Measurements from ENCODE around the gene PCCA. TPM values are rescaled to one million over a fixed set of nuclear protein-coding genes. Genes with fewer than 3 reads are reported as not detected.

Gene PCCA
- total RNA-seq, 2 donors from 2014 or later, result 19.6 to 38.6 TPM

DNA sequence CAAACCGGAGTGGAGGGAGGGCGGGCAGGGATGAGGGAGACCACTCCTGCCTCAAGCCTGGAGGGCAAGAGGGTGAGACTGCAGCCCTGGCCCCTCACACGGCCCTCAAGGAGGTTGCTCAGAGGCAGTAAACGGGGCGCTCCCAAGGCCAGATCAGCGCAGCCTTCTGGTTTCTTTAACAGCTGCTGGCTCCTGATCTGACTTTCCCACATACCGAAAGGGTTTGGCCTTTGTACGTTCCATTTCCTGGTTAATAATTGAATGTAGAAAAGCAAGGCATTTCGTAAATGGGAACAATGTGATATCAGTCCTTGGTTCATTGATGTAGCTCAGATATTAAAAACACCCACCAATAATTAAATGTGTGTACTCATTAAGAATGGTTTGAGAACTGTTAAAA, 428.2 kb downstream of the PCCA start:
- H3K9me3 ChIP-seq, result no peaks in the 10 kb centered on the region
- H3K27me3 ChIP-seq, result no peaks in the 10 kb centered on the region
- H3K27ac ChIP-seq, result no peak overlapping the region
- no peak for DNase-seq (ENCODE audit: low spot score)
- peaks cover 0 to 7% of the 10 kb centered on the region in 2 donors for H3K4me1 ChIP-seq
- H3K4me3 ChIP-seq, result no peak overlapping the region
- TF ChIP-seq, protein P1, sequence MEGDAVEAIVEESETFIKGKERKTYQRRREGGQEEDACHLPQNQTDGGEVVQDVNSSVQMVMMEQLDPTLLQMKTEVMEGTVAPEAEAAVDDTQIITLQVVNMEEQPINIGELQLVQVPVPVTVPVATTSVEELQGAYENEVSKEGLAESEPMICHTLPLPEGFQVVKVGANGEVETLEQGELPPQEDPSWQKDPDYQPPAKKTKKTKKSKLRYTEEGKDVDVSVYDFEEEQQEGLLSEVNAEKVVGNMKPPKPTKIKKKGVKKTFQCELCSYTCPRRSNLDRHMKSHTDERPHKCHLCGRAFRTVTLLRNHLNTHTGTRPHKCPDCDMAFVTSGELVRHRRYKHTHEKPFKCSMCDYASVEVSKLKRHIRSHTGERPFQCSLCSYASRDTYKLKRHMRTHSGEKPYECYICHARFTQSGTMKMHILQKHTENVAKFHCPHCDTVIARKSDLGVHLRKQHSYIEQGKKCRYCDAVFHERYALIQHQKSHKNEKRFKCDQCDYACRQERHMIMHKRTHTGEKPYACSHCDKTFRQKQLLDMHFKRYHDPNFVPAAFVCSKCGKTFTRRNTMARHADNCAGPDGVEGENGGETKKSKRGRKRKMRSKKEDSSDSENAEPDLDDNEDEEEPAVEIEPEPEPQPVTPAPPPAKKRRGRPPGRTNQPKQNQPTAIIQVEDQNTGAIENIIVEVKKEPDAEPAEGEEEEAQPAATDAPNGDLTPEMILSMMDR (IDR thresholded peaks at IDR 0.05), result no peak
- H3K36me3 ChIP-seq, result no peaks in the 10 kb centered on the region

GRCh38 chr13:100517728-100518127, 428.8 kb downstream of the PCCA start:
- TF ChIP-seq, protein P1 (IDR thresholded peaks at IDR 0.05), result no peak
- DNase-seq (ENCODE audit: low spot score), result no peak
- H3K4me3 ChIP-seq, result no peak overlapping the region
- peaks cover 0 to 7% of the 10 kb centered on the region in 2 donors for H3K4me1 ChIP-seq
- H3K27me3 ChIP-seq, result no peaks in the 10 kb centered on the region
- H3K27ac ChIP-seq, result no peak overlapping the region
- no peaks in the 10 kb centered on the region for H3K36me3 ChIP-seq
- no peaks in the 10 kb centered on the region for H3K9me3 ChIP-seq

DNA sequence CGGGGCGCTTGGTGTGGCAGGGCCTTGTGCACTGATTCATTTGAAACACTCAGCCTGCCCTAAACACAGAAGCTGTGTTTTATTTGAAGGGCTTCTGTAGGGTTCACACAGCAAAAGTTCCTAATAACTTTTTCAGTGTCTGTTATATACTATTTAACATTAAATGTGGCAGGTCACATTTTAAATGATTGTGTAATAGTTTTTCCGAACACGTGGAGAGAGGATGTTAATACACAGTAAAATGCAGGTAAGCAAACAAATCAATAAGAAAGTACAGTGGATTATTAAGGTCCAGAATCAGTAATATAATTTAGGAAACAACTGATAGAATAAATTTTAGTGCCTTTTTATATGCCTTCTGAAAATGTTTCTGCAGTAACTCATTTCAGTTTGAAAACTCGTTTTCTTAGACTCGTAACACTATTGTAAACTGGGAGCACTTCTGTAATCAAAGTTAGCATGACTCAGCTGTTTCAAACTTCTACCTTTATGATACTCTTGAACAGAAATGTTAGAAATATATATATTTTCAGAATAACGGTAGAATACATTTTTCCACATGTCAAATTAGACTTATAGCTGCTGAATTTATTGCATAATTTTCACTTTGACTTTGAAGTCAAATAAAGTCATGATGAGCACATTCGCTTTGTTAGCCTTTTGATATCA, 429.6 kb downstream of the PCCA start:
- H3K27me3 ChIP-seq, result no peaks in the 10 kb centered on the region
- TF ChIP-seq, protein P1 (IDR thresholded peaks at IDR 0.05), result no peak
- H3K36me3 ChIP-seq, result no peaks in the 10 kb centered on the region
- H3K27ac ChIP-seq, result no peak overlapping the region
- H3K4me1 ChIP-seq, result peaks cover 0 to 7% of the 10 kb centered on the region in 2 donors
- no peak overlapping the region for H3K4me3 ChIP-seq
- H3K9me3 ChIP-seq, result no peaks in the 10 kb centered on the region
- peak; percentile 18 for DNase-seq (ENCODE audit: low spot score)

DNA sequence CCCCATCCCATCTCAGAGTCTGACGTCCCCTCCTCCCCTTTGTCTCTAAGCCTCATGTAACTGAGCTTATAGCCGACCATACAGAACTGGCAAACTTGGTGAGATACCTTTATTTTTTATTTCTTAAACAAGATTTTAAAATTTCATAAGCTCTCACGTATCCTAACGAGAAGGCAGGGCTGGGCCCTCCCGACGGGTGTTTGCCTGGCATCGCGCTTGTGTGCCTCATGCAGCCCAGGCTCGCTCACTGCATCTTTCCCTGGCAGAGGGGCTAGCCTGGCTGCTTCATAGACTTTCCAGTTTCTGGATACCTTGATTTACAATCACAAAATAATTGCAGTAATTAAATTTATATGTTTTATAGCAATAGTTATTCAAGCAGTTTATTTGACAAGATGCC, 430.7 kb downstream of the PCCA start:
- H3K36me3 ChIP-seq, result no peaks in the 10 kb centered on the region
- TF ChIP-seq, protein P1 (IDR thresholded peaks at IDR 0.05), result no peak
- no peaks in the 10 kb centered on the region for H3K27me3 ChIP-seq
- H3K4me1 ChIP-seq, result peaks cover 0 to 2% of the 10 kb centered on the region in 2 donors
- no peaks in the 10 kb centered on the region for H3K9me3 ChIP-seq
- H3K4me3 ChIP-seq, result no peak overlapping the region
- H3K27ac ChIP-seq, result no peak overlapping the region
- peak; percentile 53 for DNase-seq (ENCODE audit: low spot score)

- Histone ChIP-seq H3K4me3 (no peak overlapping the region), H3K9me3 (no peaks in the 10 kb centered on the region), H3K4me1 (no peaks in the 10 kb centered on the region), H3K36me3 (no peaks in the 10 kb centered on the region), H3K27ac (no peak overlapping the region), H3K27me3 (no peaks in the 10 kb centered on the region)
- TF ChIP-seq, protein P1 (IDR thresholded peaks at IDR 0.05), result no peak
- DNase-seq (ENCODE audit: low spot score), result no peak
These were observed 432.3 kb downstream of the PCCA start for GRCh38 chr13:100520936-100521850.
